Measurements from ENCODE around the gene MTTP.

MTTP gene

DNA sequence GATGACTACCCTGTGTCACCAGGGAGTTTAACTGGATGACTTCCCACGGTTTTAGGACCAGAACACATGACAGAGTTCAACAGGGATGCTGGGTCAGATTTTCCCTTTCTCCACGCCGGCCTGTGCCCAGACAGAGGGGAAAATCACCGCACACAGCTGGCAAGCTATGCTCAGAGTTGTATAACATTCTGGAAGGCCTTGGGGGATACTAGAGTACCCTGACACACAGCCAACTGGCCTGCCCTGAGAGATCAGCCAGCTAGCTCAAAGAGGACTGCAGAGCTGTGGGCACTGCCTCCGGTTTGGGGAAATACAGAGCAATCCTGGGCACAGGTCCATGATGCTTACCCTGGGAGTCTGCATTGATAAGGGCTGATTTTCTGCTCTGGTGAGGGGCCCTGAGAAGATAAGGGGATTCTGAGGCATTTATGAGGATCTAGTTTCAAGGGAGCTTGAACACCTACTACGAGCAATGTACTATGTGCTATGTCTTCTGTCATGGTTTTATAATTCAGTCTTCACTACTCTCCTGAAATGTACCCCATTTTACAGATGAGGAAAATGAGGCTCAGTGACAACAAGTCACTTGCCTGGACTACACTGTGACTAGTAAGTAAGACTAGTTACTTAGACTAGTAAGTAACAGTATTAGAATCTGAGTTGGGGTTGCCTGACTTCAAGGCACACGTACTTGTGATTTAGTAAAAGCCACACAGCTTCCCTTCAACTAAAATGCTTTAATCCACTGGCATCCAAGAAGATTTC is 68.3 kb downstream of the MTTP start:
- no peak for DNase-seq

DNA sequence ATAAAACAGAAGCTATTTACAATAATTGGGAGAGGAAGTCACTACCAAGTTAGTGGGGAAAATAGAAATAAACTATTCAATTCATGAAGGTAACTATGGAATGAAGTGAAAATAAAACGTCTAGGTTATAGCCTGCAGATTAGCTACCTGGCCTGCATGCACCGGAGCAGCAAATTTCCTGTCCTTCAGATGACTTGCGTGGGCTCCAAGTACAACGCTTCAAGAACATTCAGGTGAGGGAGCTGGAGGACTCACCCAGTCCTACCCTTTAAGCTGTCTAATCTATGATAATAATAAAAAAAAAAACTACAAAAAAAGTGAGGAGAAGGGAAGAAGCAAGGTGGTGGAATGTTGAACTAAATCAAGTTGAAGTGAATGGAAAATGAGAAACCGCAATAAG is 69.8 kb downstream of the MTTP start:
- no peak for DNase-seq

DNA sequence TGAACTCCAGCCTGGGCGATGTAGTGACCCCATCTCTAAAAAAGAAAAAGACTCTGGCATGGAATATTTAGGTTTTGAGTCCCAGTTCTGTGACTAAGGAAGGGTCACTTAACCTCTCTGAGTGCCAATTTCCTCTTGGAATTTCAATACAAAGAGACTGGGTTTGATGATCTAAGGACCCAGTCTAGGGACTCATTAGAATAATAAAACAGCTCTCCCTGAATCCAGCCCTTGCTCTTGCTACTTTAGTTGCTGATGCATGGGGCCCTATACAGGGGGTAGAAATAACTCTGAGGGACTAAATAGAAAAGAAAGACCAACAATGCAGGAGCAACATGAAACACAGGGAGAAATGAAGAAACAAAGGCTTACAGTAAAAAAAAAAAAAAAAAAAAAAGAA is 70.4 kb downstream of the MTTP start:
- DNase-seq: no peak

DNA sequence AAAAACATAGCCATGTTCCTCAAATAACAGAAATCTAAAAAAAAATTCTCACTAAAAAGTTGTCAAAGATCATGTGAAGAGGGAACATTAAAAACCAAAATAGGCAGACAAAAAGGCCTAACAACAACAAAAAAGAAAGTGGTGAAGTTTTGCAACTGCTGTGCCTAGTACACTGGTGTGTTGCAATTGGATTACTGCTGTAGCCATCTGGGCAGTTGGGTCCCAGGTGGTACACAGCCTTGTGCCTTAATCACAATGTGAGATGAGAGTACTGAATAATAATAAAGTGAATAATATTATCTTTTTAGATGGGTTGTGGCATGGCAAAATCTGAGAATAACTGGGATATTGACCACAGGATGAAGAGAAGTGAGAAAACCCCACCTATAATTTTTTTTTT is 71.0 kb downstream of the MTTP start:
- no peak for DNase-seq

DNA sequence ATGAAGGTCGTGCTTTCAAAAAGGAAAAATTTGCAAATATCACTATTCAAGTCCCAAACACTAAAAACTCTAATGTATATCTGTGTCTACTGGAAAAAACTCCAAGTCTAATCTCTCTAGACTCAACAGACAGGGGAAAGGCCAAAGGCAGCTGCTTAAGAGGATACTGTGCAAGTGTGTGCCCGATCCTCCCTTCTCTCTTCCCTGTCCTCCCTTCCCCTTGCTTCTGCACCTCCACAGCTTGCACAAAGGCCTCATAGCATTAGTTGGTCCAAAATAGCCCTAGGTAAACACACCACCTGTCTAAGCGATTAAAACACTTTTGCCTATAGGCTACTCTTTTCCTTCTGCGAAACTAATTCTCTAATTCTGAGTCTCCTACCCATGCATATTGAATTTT is 72.4 kb downstream of the MTTP start:
- no peak for DNase-seq

DNA sequence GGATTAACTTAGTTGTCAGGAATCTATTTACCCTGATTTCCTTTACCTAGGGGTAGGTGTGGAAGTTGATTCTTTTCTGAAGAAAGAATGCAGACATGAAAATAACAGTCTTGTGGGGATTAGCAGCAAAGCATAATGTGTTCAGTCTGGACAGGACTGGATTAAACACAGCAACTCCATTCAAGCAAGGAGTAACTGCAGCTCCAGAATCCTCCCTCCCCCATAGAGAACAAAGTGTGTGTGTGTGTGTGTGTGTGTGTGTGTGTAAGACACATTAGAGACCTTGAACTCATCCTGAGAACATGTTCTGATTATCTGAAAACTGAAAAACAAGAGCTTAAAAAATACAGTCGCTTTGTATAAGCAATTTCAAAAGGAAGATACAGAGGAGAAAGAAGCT is 73.7 kb downstream of the MTTP start:
- DNase-seq: no peak

DNA sequence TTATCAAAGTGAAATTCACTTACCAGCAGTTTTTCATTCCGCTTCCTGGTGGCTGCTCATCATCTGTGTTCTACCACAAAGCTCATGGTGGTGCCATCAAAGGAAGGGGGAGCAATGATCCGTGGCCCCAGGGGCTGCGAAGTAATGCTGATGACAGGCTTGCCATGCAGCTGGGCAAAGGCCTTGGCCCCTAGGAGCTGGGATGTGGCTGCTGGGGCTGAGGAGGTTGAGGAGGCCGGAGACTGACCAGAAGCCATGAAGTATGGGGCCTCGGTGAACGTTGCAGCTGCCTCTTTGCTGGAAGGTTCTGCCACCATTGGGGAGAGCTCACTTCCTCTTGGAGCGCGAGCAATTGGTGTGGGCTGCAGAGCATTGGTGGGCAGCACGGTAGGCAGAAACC is 74.6 kb downstream of the MTTP start:
- no peak for DNase-seq

DNA sequence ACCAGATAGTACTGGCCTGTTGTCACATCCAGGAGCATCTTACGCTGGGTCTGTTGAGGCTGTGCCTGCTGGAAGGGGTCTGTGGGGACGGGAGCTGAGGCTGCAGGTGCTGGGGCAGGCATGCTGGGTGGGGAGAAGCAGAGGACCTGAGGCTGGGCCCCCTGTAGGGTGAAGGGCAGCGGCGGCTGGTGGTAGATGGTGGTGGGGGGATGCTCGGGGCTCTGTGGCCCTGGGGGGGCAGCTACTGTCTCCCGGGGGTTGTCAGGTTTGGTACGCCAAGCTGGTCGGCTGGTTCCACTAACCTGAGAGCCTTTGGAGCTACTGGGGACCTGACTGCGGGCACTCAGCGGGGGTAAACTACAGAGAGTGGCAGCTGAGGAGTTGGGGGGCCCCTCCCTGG is 75.2 kb downstream of the MTTP start:
- DNase-seq: no peak

DNA sequence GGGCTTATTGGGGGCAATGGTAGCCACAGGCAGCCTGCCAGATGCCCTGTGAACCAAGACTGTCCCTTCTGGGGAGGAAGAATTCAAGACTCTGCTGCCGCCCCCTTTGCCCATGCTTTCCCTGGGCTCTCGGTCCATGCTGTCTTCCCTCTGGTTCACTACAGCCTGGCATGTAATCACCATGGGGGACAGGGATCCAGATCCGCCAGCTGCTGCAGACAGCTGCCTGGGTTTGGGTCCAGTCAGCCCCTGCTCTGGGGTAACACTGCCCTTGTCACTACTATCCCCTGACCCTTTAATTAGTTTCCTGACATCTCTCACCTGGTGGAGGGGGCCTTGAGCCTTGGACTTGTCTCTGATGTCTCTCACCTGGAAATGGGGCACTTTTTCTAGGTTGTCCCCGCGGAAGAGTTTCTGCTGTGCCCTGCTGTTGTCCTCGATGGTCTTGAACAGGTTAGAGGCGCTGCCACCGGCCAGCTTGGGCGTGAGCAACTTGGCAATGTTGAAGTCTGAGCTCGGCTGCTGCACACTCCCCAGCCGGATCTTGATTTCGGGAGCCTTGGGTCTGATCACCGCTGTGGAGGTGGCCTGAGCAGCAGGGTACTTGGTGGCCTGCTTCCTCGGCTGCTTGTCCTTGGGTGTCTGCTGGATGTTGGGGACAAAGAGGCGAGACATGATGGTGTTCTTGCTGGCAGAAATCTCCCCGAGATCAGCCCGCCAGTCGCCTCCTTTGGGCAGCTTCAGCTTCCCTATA is 76.6 kb downstream of the MTTP start:
- no peak for DNase-seq

DNA sequence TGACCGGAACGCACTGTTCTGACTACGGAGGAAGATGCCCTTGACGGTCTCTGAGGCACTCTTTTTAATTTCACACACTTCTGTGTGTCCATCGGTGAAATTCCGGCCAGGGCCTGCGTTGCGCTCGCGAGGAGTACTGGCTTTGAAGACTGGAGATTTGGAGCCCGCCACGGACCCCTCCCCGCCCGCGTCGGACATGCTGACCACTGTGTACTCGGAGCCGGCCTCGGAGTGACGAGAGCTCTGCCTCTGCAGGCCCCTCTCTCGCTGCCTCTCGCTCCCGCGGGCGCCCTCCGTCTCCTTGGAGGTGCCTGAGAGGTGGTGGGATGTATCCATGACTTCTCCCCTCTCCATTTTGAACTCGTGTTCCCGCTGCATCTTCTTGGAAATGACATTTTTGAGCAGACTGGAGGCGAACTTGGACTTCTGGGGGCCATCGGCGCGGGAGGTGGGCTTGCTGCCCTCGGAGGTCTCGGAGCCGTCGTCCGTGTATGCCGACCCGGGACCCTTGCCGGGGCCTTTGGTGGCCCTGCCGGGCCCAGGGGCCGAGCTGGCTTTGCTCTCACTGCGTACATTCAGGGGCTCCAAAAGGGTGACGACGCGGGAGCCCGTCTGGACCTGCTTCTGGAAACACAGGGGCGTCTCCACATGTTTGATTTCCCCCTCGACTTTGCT is 77.3 kb downstream of the MTTP start:
- no peak for DNase-seq

DNA sequence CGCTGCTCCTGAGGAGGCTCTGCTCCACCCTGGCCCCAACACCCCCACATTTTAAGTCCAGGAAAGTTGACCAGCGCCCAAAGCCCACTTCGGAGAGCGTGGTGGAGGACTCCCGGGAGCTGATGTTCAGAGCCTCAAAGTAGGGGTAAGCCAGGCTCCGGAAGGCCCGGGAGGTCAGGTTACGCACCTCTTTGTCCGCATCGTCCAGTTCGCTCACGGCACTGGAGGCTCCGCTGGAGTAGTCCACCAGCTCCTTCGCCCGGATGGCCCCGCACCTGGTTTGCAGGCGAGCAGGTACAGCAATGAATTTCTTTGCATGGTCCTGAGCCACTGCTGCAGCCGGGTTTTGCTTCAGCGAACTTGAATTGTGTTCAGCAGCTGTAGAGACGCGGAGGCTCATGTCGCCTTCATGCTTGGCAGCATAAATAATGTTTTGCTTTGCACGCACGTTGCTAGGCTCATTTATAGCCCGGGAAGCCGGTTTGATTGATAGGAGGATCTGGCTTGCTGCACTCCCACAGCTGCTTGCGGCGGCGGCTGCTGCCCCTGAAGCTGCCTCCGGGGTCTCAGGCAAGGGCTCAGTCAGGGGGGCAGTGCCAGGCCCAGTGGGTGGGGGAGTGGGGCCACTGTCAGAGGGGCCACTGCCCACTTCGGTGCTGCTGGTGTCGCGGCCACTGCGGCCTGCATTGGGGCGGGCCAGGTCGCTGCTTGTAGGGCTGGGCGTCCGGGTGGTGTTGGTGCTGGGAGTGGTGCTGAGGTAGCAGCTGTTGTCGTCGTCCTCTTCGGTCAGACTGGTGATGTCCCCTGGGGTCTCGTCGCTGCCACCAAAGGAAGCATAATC is 78.2 kb downstream of the MTTP start:
- DNase-seq: no peak

DNA sequence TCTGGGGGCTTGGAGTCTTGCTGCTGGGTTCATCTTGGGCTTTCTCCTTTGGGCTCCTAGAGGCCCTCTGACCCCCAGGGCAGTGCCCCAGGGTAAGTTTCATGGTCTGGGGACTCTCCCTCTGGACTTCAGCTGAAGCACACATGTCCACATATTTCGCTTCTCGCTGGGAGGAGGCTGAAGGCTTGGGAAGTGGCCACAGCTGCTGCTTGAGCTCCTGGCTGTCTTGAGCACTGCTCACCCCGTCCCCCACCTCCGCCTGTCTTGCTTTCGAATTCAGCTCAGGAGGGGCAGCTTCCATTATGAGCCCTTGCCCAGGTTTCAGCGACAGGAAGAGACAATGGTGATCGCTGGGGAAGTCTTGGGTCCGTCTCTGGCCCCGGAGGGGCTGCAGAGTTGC is 79.3 kb downstream of the MTTP start:
- DNase-seq: no peak

DNA sequence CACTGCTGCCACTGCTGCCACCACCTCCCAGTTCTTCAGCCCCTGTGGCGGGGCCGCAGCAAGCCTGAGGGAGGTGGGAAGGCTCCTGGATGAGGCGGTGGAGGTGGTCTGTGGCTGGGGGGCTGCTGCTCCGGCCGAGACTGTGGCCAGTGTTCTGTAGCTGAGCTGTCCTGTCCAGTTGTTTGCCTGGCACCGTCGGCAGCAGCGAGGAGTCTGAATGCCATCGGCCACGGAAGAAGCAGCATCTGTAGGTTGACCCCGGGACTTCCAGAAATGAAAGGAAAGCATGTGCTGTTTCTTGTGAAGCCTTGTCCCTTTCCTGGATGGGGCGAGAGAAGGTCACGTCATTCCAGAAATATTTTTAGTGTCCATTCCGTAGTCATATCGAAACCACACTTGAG is 79.7 kb downstream of the MTTP start:
- DNase-seq: no peak

DNA sequence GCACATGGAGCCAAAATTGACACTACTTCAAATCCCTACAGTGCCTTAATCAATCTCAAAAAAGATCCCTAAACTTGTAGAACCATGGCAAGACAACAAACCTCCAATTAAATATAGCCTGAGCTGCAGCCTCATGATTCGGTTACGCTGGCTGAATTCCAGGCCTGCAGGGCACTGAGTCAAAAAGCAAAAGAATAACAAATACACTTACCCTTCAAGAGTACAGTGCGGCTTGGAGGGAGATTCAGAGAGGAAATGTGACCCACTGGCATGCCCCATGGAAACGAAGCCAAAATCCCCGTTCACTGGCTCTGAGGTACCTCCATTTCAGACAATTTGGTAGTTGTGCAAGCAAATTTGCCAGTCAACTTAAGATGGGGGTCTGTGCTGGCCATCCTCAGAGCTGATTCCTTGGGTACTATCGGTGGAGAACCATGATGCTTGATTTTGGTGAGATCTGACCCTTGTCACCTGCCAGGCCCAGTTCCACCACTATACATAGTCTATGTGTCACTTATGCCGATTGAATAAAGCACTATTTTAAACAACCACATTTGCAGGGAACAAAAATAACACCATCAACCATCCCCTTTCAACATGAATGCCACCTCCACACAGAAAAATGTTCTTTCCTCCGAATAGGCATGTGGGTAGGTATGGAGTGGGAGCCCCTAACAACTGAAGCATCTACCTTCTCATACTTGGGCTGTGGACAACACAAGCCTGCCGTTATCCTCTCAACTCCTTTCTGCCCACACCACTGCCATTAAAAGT is 80.9 kb downstream of the MTTP start:
- DNase-seq: no peak

DNA sequence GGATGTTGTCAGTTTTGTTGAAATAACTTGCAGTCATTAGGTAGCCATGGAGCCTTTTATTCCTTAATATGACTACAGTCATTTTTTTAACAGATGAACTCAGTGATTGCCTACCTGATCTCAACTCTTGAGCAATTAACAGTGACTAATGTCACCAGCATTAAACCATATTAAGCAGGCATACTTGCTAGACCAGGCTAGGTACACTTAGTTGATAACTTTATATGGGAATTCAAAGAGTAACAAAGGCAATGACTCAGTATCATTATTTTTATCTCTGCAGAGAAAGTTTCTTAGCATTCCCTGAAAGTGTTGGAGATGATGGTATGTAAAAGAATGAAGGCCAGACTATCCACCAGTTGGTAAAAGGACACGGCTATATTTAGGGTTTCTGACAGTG is 83.2 kb downstream of the MTTP start, which contains the start of gene C4orf54:
TSS of gene C4orf54 (minus strand) at position 31 of the 400 bp plus-strand sequence. CDS start 3,180 bp downstream, outside the sequence.
- no peak for DNase-seq

DNA sequence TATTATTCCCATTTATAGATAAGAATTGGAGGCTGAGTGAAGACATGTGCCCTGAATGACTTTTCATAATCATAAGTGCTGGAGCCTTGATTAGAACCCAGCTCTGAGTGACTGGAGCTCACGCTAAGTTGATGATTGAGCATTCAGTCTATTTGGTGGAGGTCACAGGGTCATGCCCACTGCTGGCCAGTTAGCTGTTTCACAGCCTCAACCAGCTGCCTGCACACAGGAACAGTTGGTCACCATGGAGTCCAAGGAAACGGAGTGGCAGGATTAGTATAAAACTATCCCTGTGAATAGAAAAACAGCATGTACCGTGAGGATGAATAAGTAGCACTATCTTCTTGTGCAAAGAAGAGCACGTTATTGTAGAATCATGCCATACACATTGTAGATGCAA is 84.0 kb downstream of the MTTP start:
- no peak for DNase-seq

DNA sequence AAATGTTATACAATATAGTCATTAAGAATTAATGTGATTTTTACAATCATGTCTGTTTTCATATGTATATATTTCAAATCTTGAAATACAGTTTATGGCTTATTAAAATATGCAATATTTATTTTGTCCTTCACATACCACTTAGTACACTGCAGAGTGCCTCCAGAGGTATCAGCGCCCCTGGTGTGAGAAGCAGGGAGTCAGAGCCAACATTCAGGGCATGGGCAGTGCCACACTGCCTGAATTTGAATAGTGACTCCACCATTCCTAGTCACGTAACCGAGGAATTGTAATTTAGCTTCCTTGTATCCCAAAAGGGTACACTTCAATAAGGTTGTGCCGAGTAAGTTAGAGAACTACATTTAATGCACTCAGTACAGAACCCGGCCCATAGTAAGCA is 87.3 kb downstream of the MTTP start:
- no peak for DNase-seq

DNA sequence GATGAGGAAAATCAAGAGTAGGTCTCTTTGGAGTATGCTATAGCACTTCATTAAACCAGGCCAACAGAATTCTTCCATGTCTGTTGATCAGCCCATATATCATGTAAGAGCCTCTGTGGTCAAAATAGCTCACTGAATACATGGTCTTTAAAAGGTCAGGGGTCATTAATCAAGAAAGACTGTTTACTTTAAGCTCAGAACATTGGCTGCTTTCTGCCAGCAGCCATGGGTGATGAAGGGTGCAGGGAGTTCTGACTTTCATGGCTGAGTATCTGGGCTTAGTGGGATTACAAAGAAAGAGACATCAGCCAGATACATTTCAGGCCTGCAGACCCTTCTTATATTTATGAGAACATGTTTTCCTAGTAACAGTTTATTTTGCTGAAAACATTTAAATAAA is 90.1 kb downstream of the MTTP start:
- no peak for DNase-seq

DNA sequence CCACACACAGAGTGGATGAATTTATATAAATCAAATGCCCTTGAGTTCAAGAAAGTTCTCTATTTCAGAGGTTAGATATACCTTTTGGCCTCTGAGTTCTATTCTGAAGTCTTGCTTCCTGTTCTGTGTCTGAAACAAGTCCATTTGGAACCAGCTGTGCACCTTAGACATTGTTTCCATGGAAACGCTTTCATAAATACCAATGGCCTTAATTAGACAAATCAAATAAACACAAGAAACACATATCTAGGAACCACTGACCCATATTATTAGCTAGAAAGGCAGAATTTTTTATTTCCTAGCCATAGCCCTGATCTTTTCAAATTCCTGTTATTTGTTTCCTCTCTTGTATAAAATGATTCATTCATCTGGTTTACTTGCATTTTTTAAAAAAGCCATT is 91.4 kb downstream of the MTTP start:
- no peak for DNase-seq

DNA sequence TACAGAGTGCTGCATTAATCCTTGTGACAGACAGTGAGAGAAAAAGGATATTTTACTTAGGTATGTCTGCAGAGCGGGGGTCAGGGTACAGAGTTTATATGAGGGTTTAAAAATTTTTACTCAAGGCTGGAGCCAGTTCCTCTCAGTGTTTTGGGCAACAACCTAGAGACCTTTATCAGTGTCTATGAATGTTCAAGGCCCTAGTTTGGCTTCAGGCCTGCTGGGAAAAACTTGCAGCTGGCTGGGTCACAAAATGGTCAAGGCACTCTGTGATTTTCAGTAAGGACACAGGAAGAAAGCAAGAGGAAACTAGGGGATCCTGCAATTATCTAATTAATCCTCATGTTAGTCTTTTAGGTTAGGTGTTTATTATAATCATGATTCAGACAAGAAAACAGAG is 93.8 kb downstream of the MTTP start:
- DNase-seq: no peak

DNA sequence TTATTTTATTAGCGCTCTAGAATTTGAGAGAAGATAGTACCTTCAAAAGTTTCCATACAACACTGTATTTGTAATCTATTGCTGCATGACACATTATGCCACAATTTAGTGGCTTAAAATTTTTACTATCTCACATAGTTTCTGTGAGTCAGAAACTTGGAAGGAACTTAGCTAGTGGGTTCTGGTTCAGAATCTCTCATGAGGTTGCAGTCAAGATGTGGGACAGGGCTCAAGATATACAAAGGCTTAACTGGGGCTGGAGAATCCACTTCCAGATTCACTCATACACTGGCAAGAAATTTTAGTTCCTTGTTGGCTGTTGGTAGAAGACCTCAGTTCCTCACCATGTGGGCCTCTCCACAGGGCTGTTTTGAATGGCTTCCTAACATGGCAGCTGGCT is 94.5 kb downstream of the MTTP start:
- DNase-seq: no peak

DNA sequence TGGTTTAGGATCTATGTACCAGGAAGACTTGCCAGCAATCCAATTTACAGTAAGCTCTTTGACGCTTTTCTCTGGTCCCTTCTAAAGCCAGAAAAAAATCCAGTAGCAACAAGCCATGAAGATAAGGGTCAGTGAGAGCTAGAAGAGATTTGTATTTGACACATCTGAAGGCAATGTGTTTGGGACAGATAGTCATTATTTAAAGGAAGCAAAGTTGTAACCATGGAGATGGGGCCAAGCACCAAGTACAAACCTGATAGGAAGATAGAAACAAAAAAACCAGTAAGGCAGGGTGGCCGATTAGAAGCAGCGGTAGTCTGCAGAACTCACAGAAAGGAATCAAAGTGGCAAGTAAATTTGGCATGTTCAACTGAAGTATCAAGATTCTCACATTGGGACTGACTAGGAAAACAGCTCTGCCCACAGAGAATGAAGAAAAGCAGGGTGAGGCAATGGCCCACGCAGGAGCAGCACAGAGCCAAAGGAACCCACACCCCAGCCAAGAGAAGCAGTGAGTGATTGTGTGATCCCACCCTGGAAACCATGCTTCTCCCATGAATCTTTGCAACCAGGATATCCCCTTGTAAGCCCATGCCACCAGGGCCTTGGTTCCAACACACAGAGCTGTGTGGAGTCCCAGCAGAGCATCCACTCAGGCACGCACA is 95.9 kb downstream of the MTTP start:
- no peak for DNase-seq
